Lower leg skin (tissue), 3 donors: ENCODE results near the gene TDRKH.

ENCODE experiments used
- POLR2A ChIP-seq, 2 donors: fragments of 450-650 bp; IDR thresholded peaks; one replicate each; pipeline ENCODE4 v1.6.1; 2016 to 2017; ENCODE audit warnings: antibody characterized with exemption in 2 of 2, mild to moderate bottlenecking in 1 of 2, moderate library complexity in 1 of 2
- TF ChIP-seq, protein P1 (sequence below), 3 donors: fragments of 450-650 bp; IDR thresholded peaks; one replicate each; pipeline ENCODE4 v1.5.1; 2016; ENCODE audit warnings: antibody characterized with exemption in 3 of 3, mild to moderate bottlenecking in 3 of 3, moderate library complexity in 2 of 3

- TF ChIP-seq POLR2A (IDR thresholded peaks at IDR 0.05) = no peak
- TF ChIP-seq, protein P1, sequence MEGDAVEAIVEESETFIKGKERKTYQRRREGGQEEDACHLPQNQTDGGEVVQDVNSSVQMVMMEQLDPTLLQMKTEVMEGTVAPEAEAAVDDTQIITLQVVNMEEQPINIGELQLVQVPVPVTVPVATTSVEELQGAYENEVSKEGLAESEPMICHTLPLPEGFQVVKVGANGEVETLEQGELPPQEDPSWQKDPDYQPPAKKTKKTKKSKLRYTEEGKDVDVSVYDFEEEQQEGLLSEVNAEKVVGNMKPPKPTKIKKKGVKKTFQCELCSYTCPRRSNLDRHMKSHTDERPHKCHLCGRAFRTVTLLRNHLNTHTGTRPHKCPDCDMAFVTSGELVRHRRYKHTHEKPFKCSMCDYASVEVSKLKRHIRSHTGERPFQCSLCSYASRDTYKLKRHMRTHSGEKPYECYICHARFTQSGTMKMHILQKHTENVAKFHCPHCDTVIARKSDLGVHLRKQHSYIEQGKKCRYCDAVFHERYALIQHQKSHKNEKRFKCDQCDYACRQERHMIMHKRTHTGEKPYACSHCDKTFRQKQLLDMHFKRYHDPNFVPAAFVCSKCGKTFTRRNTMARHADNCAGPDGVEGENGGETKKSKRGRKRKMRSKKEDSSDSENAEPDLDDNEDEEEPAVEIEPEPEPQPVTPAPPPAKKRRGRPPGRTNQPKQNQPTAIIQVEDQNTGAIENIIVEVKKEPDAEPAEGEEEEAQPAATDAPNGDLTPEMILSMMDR (IDR thresholded peaks at IDR 0.05) = no peak
These were observed 46.9 kb upstream of the TDRKH start for GRCh38 chr1:151837197-151837596.
